IMR-90 (cell line): ENCODE data around the gene APOBEC3F.

Experiments
- CTCF ChIP-seq: conservative IDR thresholded peaks from 2 replicates; pipeline ENCODE4 v1.5.1; 2012; ENCODE audit warnings: mild to moderate bottlenecking, low read depth, low read length, improper control_type of control experiment
- ELK1 ChIP-seq: fragments of 150-350 bp; IDR thresholded peaks from 2 replicates; pipeline ENCODE4 v1.6.1; 2016; ENCODE audit warnings: low read depth, mild to moderate bottlenecking, low read length, moderate library complexity, borderline replicate concordance
- FOS ChIP-seq: fragments of 150-350 bp; IDR thresholded peaks from 2 replicates; pipeline ENCODE4 v1.6.1; 2016; ENCODE audit warnings: low read depth, low read length
- POLR2A ChIP-seq: IDR thresholded peaks from 2 replicates; pipeline ENCODE4 v1.6.1; 2012; ENCODE audit warnings: mild to moderate bottlenecking, low read depth, low read length
- RFX5 ChIP-seq: IDR thresholded peaks from 2 replicates; pipeline ENCODE4 v1.8.0; 2012; ENCODE audit warnings: low read depth, mild to moderate bottlenecking, low read length, moderate library complexity

GRCh38 chr22:39098026-39098425, 57.4 kb downstream of the APOBEC3F start:
- TF ChIP-seq CTCF (no peak), ELK1 (no peak), POLR2A (no peak), RFX5 (no peak), FOS (no peak)
